ENCODE data around the gene DYNC1I1. TPM values are rescaled to one million over a fixed set of nuclear protein-coding genes. Genes with fewer than 3 reads are reported as not detected.

Gene DYNC1I1
- total and polyA plus RNA-seq, 2 of the 4 experiments (the other 2 are of a cell fraction), result under 0.01 to 0.15 TPM

DNA sequence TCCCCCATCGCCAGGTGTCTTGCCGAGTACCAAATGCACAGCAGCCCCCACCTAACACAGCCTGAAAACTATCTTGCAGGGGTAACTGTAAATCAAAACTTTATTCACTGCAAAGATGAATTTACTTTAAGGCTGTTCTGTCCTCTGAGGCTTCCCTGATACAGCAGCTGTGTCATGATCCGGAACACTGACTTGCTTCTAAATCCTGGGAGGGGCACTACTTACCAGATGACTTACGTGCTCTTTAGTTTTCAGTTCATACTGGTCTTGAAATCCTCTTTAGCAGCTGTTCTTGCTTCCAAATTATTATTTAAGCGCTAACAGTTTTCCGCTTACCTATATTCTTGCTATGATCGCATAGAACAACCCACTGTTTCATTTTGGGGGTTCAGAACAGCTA is 4.9 kb downstream of the DYNC1I1 start:
- H2AK9ac ChIP-seq (replicated peaks; ENCODE audit: low read depth, low read length, poor library complexity), result no peak overlapping the region
- ATAC-seq (ENCODE audit: low read depth) (no peak), DNase-seq (no peak)
- no peaks in the 10 kb centered on the region for H3K36me3 ChIP-seq (ENCODE audit: control insufficient read depth, insufficient read depth, low read length)
- H3K4me1 ChIP-seq (ENCODE audit: control insufficient read depth, insufficient read depth, low read length), result no peaks in the 10 kb centered on the region
- H3K4me3 ChIP-seq (ENCODE audit: insufficient read depth, low read depth, low read length), result no peak overlapping the region
- H3K79me1 ChIP-seq (ENCODE audit: low read depth in 1 of 2, low read length in 2 of 2), result no peaks in the 10 kb centered on the region
- no peak overlapping the region for H3K56ac ChIP-seq (ENCODE audit: extremely low read depth, insufficient read depth, low read length)
- no peak overlapping the region for H2BK5ac ChIP-seq (ENCODE audit: low read depth, low read length, poor library complexity, severe bottlenecking)
- 60% methylated on average over 1 of the region's 7 CpGs; no CpG with 5 or more reads in 1 of the 2 experiments for WGBS, 2 experiments (ENCODE audit: extremely low coverage in 2 of 2, insufficient read length in 1 of 2)
- dilution Hi-C loops (cut with HindIII; ENCODE audit: low sequenced_read_pairs, unreplicated experiment) (no loop called here), intact Hi-C loops (cut with micrococcal nuclease) (no loop called here), in situ Hi-C loops (cut with MboI; ENCODE audit: low sequenced_read_pairs) (no loop called here)
- H4K20me1 ChIP-seq (ENCODE audit: insufficient read depth, low read length), result no peaks in the 10 kb centered on the region
- no peak overlapping the region for H3K23ac ChIP-seq (ENCODE audit: low read depth, low read length)
- no peak overlapping the region for H4K91ac ChIP-seq (ENCODE audit: insufficient read depth, low read depth, low read length)
- H2BK20ac ChIP-seq (ENCODE audit: low read depth, low read length), result no peak overlapping the region
- H4K8ac ChIP-seq (ENCODE audit: low read depth in 2 of 2, low read length in 2 of 2), result no peak overlapping the region
- H3K18ac ChIP-seq (ENCODE audit: low read depth, low read length), result no peak overlapping the region
- no peak overlapping the region for H3K9ac ChIP-seq (ENCODE audit: low read depth, low read length)
- no peak overlapping the region for H3K14ac ChIP-seq (replicated peaks; ENCODE audit: low read depth, low read length)
- no peak overlapping the region for H3K4ac ChIP-seq (ENCODE audit: low read depth, low read length)
- no peaks in the 10 kb centered on the region for H3K9me1 ChIP-seq (ENCODE audit: insufficient read depth, low read length)
- no peak overlapping the region for H3K4me2 ChIP-seq (ENCODE audit: low read depth, low read length)
- POLR2A ChIA-PET (ENCODE audit: unreplicated experiment), result no interaction called here
- H2AK5ac ChIP-seq (ENCODE audit: low read depth, low read length), result no peak overlapping the region
- CTCF ChIA-PET, result no interaction called here
- H4K5ac ChIP-seq (ENCODE audit: low read depth, low read length), result no peak overlapping the region
- no peak overlapping the region for H2AFZ ChIP-seq (replicated peaks; ENCODE audit: low read length, poor library complexity)
- TF ChIP-seq BHLHE40 (IDR thresholded peaks at IDR 0.05; ENCODE audit: low read depth, low read length) (no peak), CHD1 (IDR thresholded peaks at IDR 0.05; ENCODE audit: low read depth, low read length) (no peak), MAZ (IDR thresholded peaks at IDR 0.05; ENCODE audit: borderline replicate concordance, low read depth, low read length) (no peak), SMC3 (IDR thresholded peaks at IDR 0.05; ENCODE audit: low read depth, low read length) (no peak), RCOR1 (IDR thresholded peaks at IDR 0.05; ENCODE audit: insufficient replicate concordance, low read length) (no peak), POLR2A (IDR thresholded peaks at IDR 0.05; ENCODE audit: low read depth, low read length) (no peak), NFE2L2 (IDR thresholded peaks at IDR 0.05; ENCODE audit: low read depth, low read length) (no peak), RAD21 (IDR thresholded peaks at IDR 0.05; ENCODE audit: low read length) (no peak), FOS (IDR thresholded peaks at IDR 0.05; ENCODE audit: low read depth, low read length) (no peak), MXI1 (IDR thresholded peaks at IDR 0.05; ENCODE audit: borderline replicate concordance, low read depth, low read length) (no peak), MAFK (IDR thresholded peaks at IDR 0.05; ENCODE audit: low read depth, low read length) (no peak)
- TF ChIP-seq, protein P1, sequence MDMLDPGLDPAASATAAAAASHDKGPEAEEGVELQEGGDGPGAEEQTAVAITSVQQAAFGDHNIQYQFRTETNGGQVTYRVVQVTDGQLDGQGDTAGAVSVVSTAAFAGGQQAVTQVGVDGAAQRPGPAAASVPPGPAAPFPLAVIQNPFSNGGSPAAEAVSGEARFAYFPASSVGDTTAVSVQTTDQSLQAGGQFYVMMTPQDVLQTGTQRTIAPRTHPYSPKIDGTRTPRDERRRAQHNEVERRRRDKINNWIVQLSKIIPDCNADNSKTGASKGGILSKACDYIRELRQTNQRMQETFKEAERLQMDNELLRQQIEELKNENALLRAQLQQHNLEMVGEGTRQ (IDR thresholded peaks at IDR 0.05; ENCODE audit: low read depth, low read length), result no peak
- TF ChIP-seq, protein P2, sequence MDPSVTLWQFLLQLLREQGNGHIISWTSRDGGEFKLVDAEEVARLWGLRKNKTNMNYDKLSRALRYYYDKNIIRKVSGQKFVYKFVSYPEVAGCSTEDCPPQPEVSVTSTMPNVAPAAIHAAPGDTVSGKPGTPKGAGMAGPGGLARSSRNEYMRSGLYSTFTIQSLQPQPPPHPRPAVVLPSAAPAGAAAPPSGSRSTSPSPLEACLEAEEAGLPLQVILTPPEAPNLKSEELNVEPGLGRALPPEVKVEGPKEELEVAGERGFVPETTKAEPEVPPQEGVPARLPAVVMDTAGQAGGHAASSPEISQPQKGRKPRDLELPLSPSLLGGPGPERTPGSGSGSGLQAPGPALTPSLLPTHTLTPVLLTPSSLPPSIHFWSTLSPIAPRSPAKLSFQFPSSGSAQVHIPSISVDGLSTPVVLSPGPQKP (IDR thresholded peaks at IDR 0.05; ENCODE audit: borderline replicate concordance, low read depth, low read length), result no peak
- TF ChIP-seq, protein P3, sequence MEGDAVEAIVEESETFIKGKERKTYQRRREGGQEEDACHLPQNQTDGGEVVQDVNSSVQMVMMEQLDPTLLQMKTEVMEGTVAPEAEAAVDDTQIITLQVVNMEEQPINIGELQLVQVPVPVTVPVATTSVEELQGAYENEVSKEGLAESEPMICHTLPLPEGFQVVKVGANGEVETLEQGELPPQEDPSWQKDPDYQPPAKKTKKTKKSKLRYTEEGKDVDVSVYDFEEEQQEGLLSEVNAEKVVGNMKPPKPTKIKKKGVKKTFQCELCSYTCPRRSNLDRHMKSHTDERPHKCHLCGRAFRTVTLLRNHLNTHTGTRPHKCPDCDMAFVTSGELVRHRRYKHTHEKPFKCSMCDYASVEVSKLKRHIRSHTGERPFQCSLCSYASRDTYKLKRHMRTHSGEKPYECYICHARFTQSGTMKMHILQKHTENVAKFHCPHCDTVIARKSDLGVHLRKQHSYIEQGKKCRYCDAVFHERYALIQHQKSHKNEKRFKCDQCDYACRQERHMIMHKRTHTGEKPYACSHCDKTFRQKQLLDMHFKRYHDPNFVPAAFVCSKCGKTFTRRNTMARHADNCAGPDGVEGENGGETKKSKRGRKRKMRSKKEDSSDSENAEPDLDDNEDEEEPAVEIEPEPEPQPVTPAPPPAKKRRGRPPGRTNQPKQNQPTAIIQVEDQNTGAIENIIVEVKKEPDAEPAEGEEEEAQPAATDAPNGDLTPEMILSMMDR (conservative IDR thresholded peaks at IDR 0.05; ENCODE audit: low read depth, low read length), result no peak
- H2BK120ac ChIP-seq (ENCODE audit: low read depth, low read length), result no peak overlapping the region
- no TSS peak for BruUV-seq (replicated peaks)
- H3K9me3 ChIP-seq (ENCODE audit: control insufficient read depth, insufficient read depth, low read length), result no peaks in the 10 kb centered on the region
- H3K27ac ChIP-seq (ENCODE audit: insufficient read depth, low read length), result no peak overlapping the region
- H3K27me3 ChIP-seq (ENCODE audit: control insufficient read depth, insufficient read depth, low read length), result peaks cover 13% of the 10 kb centered on the region
- no peak overlapping the region for H2BK15ac ChIP-seq (ENCODE audit: low read depth, low read length)
